A673 (cell line): ENCODE results near the gene LEO1. TPM values are rescaled to one million over a fixed set of nuclear protein-coding genes. Genes with fewer than 3 reads are reported as not detected.
"Not testable (repeated sequence)": the region's sequence is repeated elsewhere in the genome, so short reads cannot be mapped to it uniquely, and the experiment has no call there.

Source experiments
- BruUV-seq: library from RNA; stranded (reverse); fragments of 400-500 nt; replicated peaks from 2 replicates; lab custom pipeline; 2021; lab: Mats Ljungman, UMichigan
- CTCF ChIA-PET: fragments of 300-600 bp; sonication (Branson Sonifier 250); formaldehyde crosslinking; loops from one replicate; lab custom pipeline; 2022; ENCODE audit warnings: antibody characterized with exemption; lab: Charles Lee
- POLR2A ChIA-PET: fragments of 300-600 bp; sonication (Branson Sonifier 250); formaldehyde crosslinking; loops from one replicate; lab custom pipeline; 2022; ENCODE audit warnings: antibody characterized with exemption; ENCODE audit not compliant: low non-redundant PET; lab: Charles Lee
- DNase-seq: peaks from one replicate; pipeline ENCODE4 v3.0.0-alpha.2; 2015; ENCODE audit warnings: low spot score
- H3K27ac ChIP-seq: fragments of 200-600 bp; sonication (generic); 2 replicates; pipeline ENCODE4 v1.5.1; 2016; ENCODE audit warnings: mixed run types, low read depth, mild to moderate bottlenecking, mixed read lengths, antibody characterized with exemption, low read length; ENCODE audit not compliant: poor library complexity, severe bottlenecking
- H3K27me3 ChIP-seq: fragments of 200-600 bp; sonication (generic); replicated peaks from 2 replicates; pipeline ENCODE4 v1.6.1; 2017; ENCODE audit warnings: mixed run types, low read depth, mild to moderate bottlenecking, mixed read lengths, antibody characterized with exemption, low read length; ENCODE audit not compliant: insufficient read depth, poor library complexity
- H3K36me3 ChIP-seq: fragments of 200-600 bp; sonication (generic); 2 replicates; pipeline ENCODE4 v1.6.1; 2016; ENCODE audit warnings: mixed run types, mild to moderate bottlenecking, mixed read lengths, antibody characterized with exemption, low read length; ENCODE audit not compliant: insufficient read depth, poor library complexity, severe bottlenecking
- H3K4me1 ChIP-seq: fragments of 200-600 bp; sonication (generic); 2 replicates; pipeline ENCODE4 v1.6.1; 2017; ENCODE audit warnings: mixed run types, mild to moderate bottlenecking, mixed read lengths, antibody characterized with exemption, low read length; ENCODE audit not compliant: insufficient read depth, poor library complexity, severe bottlenecking
- H3K4me3 ChIP-seq: fragments of 200-600 bp; sonication (generic); 2 replicates; pipeline ENCODE4 v1.5.1; 2016; ENCODE audit warnings: low read depth, mixed run types, mild to moderate bottlenecking, mixed read lengths, low read length; ENCODE audit not compliant: poor library complexity, severe bottlenecking
- H3K9me3 ChIP-seq: fragments of 200-600 bp; sonication (generic); 2 replicates; pipeline ENCODE4 v1.6.1; 2016; ENCODE audit warnings: mixed run types, low read depth, mild to moderate bottlenecking, mixed read lengths, antibody characterized with exemption, low read length; ENCODE audit not compliant: poor library complexity, severe bottlenecking
- EZH2 ChIP-seq: fragments of 200-600 bp; sonication (generic); IDR thresholded peaks from 2 replicates; pipeline ENCODE4 v1.6.1; 2017; ENCODE audit warnings: borderline replicate concordance, low read depth, mild to moderate bottlenecking, mixed read lengths, antibody characterized with exemption, low read length; ENCODE audit not compliant: poor library complexity, severe bottlenecking
- intact Hi-C: fragments of 100-400 bp; cut with micrococcal nuclease; formaldehyde crosslinking; loops from one replicate; pipeline ENCODE4 v1.10.0; 2022; ENCODE audit not compliant: unreplicated experiment
- total RNA-seq: library from RNA; stranded (reverse); gene quantifications from 2 replicates; pipeline ENCODE4 v1.2.3, GENCODE V29; 2021
- TF ChIP-seq, protein P1 (sequence below): fragments of 300-800, 200-600 bp; sonication (generic); conservative IDR thresholded peaks from 2 replicates; pipeline ENCODE4 v1.5.1; 2017; ENCODE audit warnings: low read depth, mild to moderate bottlenecking, antibody characterized with exemption, low read length, moderate library complexity, mixed read lengths

The LEO1 gene
- total RNA-seq, 1 experiment from 2014 or later = 40.0 TPM

DNA sequence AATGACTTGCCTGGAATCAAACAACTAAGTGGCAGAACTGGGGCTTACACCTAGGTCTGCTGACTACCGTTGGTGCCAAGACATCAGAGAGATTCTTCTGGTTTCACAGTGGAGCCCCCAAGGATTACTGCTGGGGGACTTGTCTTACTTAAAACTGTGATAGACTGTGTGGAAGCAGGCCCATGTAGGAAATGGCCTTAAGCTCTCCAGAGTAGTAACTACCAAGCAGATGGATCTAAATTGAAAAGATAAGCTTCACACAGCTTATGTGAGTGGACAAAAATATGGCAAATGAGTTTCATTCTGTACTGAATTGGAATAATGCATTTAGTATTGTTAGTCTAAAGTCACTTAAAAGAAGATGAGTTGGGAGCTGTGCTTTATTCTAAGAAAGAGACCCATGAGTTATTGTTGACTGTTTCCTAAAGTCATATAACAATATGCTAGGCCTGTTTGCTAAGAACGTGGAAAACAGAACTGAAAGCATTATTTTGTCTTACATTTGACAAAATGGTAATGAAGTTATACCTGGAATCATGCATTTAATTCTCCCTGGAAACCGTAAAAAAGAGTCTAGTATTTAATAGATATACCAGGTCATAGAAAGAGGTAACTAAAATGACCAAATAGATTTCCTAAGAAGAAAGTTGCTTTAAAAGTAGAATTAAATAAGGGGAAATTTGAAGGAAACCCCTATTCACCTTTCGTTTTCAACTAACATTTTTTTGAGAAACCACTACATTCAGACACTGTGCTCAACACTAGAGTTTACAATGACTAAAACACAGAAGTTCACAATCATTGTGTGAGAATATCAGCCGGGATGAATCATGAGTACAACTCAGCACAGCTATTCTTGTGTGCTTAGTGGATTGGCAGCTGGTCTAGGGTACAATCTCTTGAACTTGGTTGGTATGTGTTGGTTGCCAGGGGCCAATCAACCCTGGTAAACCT is 34.4 kb upstream of the LEO1 start:
- DNase-seq = no peak
- Histone ChIP-seq H3K27me3 (no peaks in the 10 kb centered on the region), H3K36me3 (no peaks in the 10 kb centered on the region), H3K9me3 (no peaks in the 10 kb centered on the region), H3K27ac (no peak overlapping the region), H3K4me1 (no peaks in the 10 kb centered on the region), H3K4me3 (no peak overlapping the region)
- CTCF ChIA-PET = no interaction called here
- no TSS peak for BruUV-seq
- POLR2A ChIA-PET = no interaction called here
- intact Hi-C loops = no loop called here
- TF ChIP-seq, protein P1, sequence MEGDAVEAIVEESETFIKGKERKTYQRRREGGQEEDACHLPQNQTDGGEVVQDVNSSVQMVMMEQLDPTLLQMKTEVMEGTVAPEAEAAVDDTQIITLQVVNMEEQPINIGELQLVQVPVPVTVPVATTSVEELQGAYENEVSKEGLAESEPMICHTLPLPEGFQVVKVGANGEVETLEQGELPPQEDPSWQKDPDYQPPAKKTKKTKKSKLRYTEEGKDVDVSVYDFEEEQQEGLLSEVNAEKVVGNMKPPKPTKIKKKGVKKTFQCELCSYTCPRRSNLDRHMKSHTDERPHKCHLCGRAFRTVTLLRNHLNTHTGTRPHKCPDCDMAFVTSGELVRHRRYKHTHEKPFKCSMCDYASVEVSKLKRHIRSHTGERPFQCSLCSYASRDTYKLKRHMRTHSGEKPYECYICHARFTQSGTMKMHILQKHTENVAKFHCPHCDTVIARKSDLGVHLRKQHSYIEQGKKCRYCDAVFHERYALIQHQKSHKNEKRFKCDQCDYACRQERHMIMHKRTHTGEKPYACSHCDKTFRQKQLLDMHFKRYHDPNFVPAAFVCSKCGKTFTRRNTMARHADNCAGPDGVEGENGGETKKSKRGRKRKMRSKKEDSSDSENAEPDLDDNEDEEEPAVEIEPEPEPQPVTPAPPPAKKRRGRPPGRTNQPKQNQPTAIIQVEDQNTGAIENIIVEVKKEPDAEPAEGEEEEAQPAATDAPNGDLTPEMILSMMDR = no peak
- no peak for TF ChIP-seq EZH2

DNA sequence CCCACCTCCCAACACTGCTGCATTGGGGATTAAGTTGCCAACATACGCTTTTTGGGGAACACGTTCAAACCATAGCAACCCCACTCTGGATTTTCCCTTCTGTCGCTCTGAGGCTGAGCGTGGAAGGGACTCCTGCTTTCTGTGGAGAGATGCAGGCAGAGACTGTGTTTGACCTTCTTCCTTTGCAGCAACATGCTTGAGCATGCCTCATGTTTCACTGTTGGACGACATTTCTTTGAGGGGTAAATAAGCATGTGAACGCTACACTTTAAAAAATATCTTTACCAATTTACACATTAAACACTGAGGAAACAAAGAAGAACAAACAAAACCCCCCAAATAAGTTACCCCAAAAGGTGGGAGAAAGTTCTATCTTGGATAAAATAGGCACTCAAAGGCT is 33.2 kb upstream of the LEO1 start:
- intact Hi-C loops = no loop called here
- Histone ChIP-seq H3K27ac (no peak overlapping the region), H3K4me3 (no peak overlapping the region), H3K27me3 (no peaks in the 10 kb centered on the region), H3K4me1 (no peaks in the 10 kb centered on the region), H3K36me3 (no peaks in the 10 kb centered on the region), H3K9me3 (no peaks in the 10 kb centered on the region)
- no TSS peak for BruUV-seq
- no peak for DNase-seq
- ChIA-PET POLR2A (no interaction called here), CTCF (interaction anchor here (0.7 kb wide), 1 partner anchor 8 kb away, joined by 4 read pairs; no protein-coding TSS in a partner anchor)
- TF ChIP-seq, protein P1 = no peak
- TF ChIP-seq EZH2 = no peak

DNA sequence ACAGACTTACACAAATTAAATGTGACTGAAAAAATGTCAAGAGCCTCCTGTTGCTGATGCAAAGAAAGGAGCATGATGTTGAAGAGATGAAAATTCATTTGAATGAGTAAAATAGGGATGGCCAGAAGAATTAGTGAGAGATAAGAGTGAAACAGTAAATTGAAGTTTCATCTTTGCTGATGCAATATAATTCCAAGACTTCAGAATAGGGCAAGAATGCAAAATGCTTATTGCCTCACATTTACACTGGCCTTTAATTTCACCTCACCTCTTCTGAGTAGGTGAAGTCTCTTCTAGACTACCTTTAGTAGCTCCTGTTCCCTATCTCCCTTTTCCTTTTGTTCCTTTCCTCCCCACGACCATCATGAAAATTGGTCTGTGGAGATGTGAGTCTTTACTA is 32.1 kb upstream of the LEO1 start:
- no peaks in the 10 kb centered on the region for H3K36me3 ChIP-seq
- H3K27me3 ChIP-seq = no peaks in the 10 kb centered on the region
- no peak for DNase-seq
- H3K4me3 ChIP-seq = no peak overlapping the region
- intact Hi-C loops = no loop called here
- H3K4me1 ChIP-seq = no peaks in the 10 kb centered on the region
- TF ChIP-seq, protein P1 = no peak
- no peak for TF ChIP-seq EZH2
- H3K9me3 ChIP-seq = no peaks in the 10 kb centered on the region
- CTCF ChIA-PET = no interaction called here
- no TSS peak for BruUV-seq
- no peak overlapping the region for H3K27ac ChIP-seq
- POLR2A ChIA-PET = no interaction called here

DNA sequence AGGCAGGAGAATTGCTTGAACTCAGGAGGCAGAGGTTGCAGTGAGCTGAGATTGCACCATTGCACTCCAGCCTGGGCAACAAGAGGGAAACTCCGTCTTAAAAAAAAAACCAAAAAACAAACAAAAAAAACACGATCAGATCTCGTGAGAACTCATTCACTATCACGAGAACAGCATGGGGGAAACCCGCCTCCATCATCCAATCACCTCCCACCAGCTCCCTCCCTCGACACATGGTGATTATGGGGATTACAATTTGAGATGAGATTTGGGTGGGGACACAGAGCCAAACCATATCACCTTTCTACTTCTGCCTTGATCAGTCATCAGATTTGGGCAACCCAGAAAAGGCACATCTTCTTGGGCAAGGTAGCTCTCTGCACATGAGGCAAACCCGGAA is 31.5 kb upstream of the LEO1 start:
- POLR2A ChIA-PET = not testable (repeated sequence)

More for the DNA sequence above, 31.5 kb upstream of the LEO1 start:
- H3K27ac ChIP-seq, BruUV-seq, H3K9me3 ChIP-seq, H3K36me3 ChIP-seq, DNase-seq, CTCF ChIA-PET, H3K4me1 ChIP-seq, intact Hi-C loops, H3K4me3 ChIP-seq, H3K27me3 ChIP-seq: not testable (repeated sequence)
